ENCODE measurements around the gene SERHL2.
"Not testable (repeated sequence)": the region's sequence is repeated elsewhere in the genome, so short reads cannot be mapped to it uniquely, and the experiment has no call there.

Gene SERHL2

GRCh38 chr22:42604403-42604802 is 50.6 kb downstream of the SERHL2 start:
- DNase-seq (ENCODE audit: low read depth in 1 of 2, low spot score in 1 of 2), result no peak

- DNase-seq (ENCODE audit: low read depth in 1 of 2, low spot score in 1 of 2), result not testable (repeated sequence)
Observed at GRCh38 chr22:42607641-42608040, 53.9 kb downstream of the SERHL2 start.

DNA sequence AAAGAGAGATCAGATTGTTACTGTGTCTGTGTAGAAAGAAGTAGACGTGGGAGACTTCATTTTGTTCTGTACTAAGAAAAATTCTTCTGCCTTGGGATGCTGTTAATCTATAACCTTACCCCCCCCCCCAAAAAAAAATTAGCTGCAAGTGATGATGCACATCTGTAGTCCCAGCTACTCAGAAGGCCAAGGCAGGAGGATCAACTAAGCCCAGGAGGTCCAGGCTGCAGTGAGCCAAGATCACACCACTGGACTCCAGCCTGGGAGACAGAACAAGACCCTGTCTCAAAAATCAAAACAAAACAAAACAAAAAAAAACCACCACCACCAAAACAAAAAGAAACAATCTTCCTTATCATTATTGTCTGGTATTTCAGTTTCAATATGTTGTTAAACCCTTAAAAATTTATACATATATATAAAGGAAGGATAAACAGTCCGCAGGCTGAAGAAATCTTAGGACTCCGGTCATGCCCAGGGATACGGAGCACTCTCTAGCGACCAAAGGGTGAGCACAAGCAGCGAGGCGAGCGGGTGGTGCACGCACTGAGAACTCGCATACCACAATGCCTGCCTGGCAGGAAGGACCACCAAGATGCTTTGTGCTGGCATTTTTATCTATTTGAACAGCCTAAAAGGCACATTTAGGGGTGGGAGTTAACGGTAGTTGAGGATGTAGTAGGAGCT is 54.5 kb downstream of the SERHL2 start:
- no peak for DNase-seq (ENCODE audit: low read depth in 1 of 2, low spot score in 1 of 2)

- no peak for DNase-seq (ENCODE audit: low read depth in 1 of 2, low spot score in 1 of 2)
Observed at GRCh38 chr22:42608823-42609361, 55.1 kb downstream of the SERHL2 start.

GRCh38 chr22:42610186-42610585 is 56.4 kb downstream of the SERHL2 start:
- no peak for DNase-seq (ENCODE audit: low read depth in 1 of 2, low spot score in 1 of 2)

DNA sequence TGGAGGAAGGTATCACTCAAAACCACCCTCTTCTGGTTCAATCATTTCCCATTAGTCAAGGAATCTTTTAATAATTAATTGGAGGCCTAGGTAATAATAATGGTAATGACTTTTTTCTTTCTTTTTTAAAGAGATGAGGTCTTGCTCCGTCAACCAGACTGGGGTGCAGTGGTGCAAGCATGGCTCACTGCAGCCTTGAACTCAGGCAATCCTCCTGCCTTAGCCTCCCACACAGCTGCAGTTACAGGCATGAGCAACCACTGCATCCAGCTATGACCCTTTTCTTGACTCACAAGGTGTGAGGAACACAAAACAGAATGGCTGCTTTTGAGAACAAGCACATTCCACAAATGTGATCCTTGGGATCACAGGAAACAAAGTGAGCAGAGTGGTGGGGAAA is 57.3 kb downstream of the SERHL2 start:
- no peak for DNase-seq (ENCODE audit: low read depth in 1 of 2, low spot score in 1 of 2)

- DNase-seq (ENCODE audit: low read depth in 1 of 2, low spot score in 1 of 2), result no peak
Observed at GRCh38 chr22:42612336-42612735, 58.6 kb downstream of the SERHL2 start.

DNA sequence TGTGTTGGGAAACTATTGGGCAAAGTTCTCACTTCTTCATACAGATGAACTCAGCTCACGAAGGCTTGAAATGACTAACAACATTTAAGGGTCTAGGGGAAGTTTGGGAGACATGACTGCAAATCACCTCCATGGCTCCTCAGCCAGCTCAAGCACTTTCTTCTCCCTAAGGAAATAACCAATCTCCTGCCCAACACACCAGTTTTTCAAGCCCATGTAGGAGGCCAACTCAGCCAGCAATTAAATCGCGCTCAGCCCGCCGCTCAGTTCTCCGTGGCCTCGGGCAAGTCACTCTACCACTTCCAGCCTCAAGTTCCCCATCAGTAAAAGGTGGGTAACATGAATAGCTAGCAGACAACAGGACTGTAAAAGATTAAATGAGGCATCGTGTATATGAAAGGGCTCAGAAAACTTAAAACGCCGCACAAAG is 60.1 kb downstream of the SERHL2 start:
- DNase-seq (ENCODE audit: low read depth in 1 of 2, low spot score in 1 of 2), result peak in 1 of 2 donors; percentile 12

GRCh38 chr22:42614312-42615091 is 60.7 kb downstream of the SERHL2 start, which contains the start of gene POLDIP3:
TSS of gene POLDIP3 (minus strand) at chr22:42614883. CDS start at chr22:42614857, 26 bp downstream.
- DNase-seq (ENCODE audit: low read depth in 1 of 2, low spot score in 1 of 2), result peak; percentile 97

DNA sequence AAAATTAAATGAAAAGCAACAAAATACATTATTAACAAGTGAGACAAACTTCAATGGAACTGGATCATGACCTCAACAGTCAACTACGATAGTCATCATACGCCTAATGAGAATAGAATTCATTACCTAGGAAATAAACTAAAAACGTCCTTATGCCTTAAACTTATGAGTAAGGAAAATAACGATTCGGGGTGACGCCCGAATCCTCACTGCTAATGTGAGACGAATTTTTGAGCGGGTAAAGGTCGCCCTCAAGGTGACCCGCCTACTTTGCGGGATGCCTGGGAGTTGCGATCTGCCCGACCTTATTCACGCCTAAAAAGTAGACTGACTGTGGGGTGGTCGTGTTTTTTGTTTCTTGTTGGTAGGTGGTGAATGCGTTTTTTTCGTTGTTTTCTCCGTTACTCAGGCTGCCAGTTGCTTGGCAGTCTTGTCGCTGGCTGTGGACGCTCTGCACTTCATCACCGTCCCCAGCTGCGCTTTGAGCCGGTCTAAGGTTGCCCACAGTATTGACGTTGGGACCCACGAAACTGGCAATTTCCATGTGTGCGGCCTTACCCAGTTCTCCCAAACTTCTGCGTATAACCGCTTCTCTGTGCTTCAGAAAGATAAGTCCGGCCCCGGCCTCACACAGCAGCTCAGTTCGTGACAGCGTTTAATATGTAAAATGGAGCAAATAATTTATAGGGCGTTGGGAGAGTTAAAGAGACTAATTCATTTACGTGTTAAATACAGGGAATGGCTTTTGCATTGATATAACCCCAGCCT is 61.5 kb downstream of the SERHL2 start:
- DNase-seq (ENCODE audit: low read depth in 1 of 2, low spot score in 1 of 2), result peak; percentile 63 to 69

DNA sequence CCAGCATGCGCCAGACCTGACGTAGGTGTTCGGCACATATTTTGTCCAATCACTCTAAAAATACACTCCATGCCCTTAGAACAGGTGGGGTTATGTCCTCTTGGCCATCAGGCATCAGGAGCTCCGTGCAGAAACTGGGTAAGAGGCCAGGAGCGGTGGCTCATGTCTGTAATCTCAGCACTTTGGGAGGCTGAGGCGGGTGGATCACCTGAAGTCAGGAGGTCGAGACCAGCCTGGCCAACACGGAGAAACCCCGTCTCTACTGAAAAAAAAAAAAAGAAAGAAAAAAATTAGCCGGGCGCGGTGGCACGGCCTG is 62.1 kb downstream of the SERHL2 start:
- DNase-seq (ENCODE audit: low read depth in 1 of 2, low spot score in 1 of 2), result not testable (repeated sequence)

- DNase-seq (ENCODE audit: low read depth in 1 of 2, low spot score in 1 of 2), result no peak
Observed at GRCh38 chr22:42617155-42617983, 63.6 kb downstream of the SERHL2 start.

DNA sequence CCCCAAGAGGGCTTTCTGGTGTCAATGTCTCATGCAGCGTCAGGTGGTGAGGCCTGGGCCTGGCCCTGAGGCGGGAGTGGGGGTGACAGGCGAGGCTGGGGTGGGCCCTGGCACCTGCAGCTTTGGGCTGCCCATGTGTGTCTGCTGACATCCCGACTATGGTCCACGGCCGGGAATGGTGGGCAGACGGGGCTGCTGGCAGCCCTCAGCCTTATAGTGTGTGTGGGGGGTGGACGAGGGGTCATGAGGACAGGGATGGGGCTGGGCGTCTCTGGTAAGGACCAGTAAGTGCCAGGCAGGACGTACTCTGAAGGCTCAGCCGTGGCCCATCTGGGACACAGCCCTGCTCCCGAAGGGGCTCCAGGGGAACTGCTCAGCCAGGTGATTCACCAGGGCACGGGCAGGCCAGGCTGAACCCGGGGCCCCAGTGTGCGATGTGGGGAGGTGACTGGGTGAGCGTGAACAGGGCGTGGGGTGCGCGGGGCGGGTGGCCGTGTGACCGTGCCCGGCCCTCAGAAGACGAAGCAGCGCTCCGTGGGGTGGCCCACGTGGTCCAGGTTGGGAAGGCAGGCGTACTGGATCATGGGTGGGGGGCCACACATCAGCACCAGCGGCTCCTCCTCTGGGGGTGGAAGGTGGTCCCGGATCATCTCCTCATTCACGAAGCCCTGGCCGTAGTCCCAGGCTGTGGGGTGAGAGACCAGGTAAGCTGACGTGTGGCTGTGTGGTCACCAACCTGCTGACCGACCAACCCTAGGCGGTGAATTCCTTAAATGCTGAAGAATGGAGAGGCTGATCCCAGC is 65.7 kb downstream of the SERHL2 start:
- no peak for DNase-seq (ENCODE audit: low read depth in 1 of 2, low spot score in 1 of 2)

- DNase-seq (ENCODE audit: low read depth in 1 of 2, low spot score in 1 of 2), result no peak
Observed at GRCh38 chr22:42620084-42620483, 66.3 kb downstream of the SERHL2 start.

- DNase-seq (ENCODE audit: low read depth in 1 of 2, low spot score in 1 of 2), result peak; percentile 16 to 43
Observed at GRCh38 chr22:42621505-42622002, 67.8 kb downstream of the SERHL2 start.

GRCh38 chr22:42622061-42622710 is 68.4 kb downstream of the SERHL2 start:
- DNase-seq (ENCODE audit: low read depth in 1 of 2, low spot score in 1 of 2), result no peak

DNA sequence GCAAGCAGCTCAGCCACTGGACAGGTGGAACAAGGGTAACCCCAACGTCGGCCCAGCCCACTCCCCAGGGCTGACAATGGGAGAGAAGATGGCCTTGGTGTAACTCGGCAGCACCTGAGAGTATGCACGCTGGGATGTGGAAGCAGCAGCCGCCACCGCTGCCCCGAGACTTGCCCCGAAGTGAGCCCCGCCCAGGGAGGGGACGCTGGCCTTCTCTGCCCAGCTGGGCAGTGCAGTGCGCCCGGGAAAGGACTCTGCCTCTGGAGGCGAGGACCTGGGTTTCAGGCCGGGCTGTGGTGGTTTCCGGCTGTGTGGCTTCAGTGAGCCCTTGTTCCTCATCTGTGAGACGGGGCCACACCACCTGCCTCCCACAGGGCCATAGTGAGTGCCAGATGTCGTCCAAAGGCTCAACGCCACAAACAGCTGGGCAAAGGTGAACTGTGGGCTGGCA is 69.6 kb downstream of the SERHL2 start:
- no peak for DNase-seq (ENCODE audit: low read depth in 1 of 2, low spot score in 1 of 2)

Data from stimulated activated CD4-positive, alpha-beta T cell treated with anti-CD3 and anti-CD28 coated beads, Interleukin-15, amount 100 ng/mL, for 1 hour (primary cell).